ES-I3 (cell line): Measurements from ENCODE around the gene PRDX3.
"Not testable (repeated sequence)": the region's sequence is repeated elsewhere in the genome, so short reads cannot be mapped to it uniquely, and the experiment has no call there.

Experiments
- H3K36me3 ChIP-seq: 2 replicates; pipeline ENCODE4 v1.6.1; 2013; ENCODE audit warnings: mild to moderate bottlenecking, low read length, control low read depth, moderate library complexity; ENCODE audit not compliant: insufficient read depth
- H3K4me1 ChIP-seq: 2 replicates; pipeline ENCODE4 v1.6.1; 2013; ENCODE audit warnings: mild to moderate bottlenecking, control low read depth, low read length; ENCODE audit not compliant: insufficient read depth
- H3K9ac ChIP-seq: 2 replicates; pipeline ENCODE4 v1.6.1; 2013; ENCODE audit warnings: low read depth, mild to moderate bottlenecking, low read length, moderate library complexity
- H3K9me3 ChIP-seq: 2 replicates; pipeline ENCODE4 v1.6.1; 2013; ENCODE audit warnings: mild to moderate bottlenecking, low read length, moderate library complexity; ENCODE audit not compliant: control insufficient read depth, insufficient read depth

Gene PRDX3

GRCh38 chr10:119191881-119192280, 13.3 kb upstream of the PRDX3 start:
- Histone ChIP-seq H3K4me1 (no peaks in the 10 kb centered on the region; the same call in 1 of the 2 replicates), H3K9ac (no peak overlapping the region), H3K36me3 (no peaks in the 10 kb centered on the region), H3K9me3 (no peaks in the 10 kb centered on the region)

GRCh38 chr10:119190954-119191785, 12.6 kb upstream of the PRDX3 start:
- H3K9ac ChIP-seq: no peak overlapping the region
- H3K36me3 ChIP-seq: no peaks in the 10 kb centered on the region
- no peaks in the 10 kb centered on the region; the same call in 1 of the 2 replicates for H3K4me1 ChIP-seq
- H3K9me3 ChIP-seq: no peaks in the 10 kb centered on the region

GRCh38 chr10:119190353-119190752, 11.7 kb upstream of the PRDX3 start:
- H3K9me3 ChIP-seq: no peaks in the 10 kb centered on the region
- H3K36me3 ChIP-seq: no peaks in the 10 kb centered on the region
- no peaks in the 10 kb centered on the region; the same call in 1 of the 2 replicates for H3K4me1 ChIP-seq
- no peak overlapping the region for H3K9ac ChIP-seq

- H3K36me3 ChIP-seq: no peaks in the 10 kb centered on the region
- no peaks in the 10 kb centered on the region; the same call in 1 of the 2 replicates for H3K4me1 ChIP-seq
- no peak overlapping the region for H3K9ac ChIP-seq
- no peaks in the 10 kb centered on the region for H3K9me3 ChIP-seq
Measured at GRCh38 chr10:119189811-119190282, 11.2 kb upstream of the PRDX3 start.

- no peaks in the 10 kb centered on the region for H3K4me1 ChIP-seq
- no peak overlapping the region for H3K9ac ChIP-seq
- H3K36me3 ChIP-seq: no peaks in the 10 kb centered on the region
- no peaks in the 10 kb centered on the region for H3K9me3 ChIP-seq
Measured at GRCh38 chr10:119183664-119184412, 5.2 kb upstream of the PRDX3 start.

- H3K4me1 ChIP-seq, H3K9ac ChIP-seq, H3K36me3 ChIP-seq, H3K9me3 ChIP-seq: not testable (repeated sequence)
Measured at GRCh38 chr10:119180850-119181400, 2.3 kb upstream of the PRDX3 start.

GRCh38 chr10:119177708-119178371, 772 bp downstream of the PRDX3 start:
- Histone ChIP-seq H3K9ac (peak overlapping the region; percentile 81), H3K36me3 (peaks cover 17% of the 10 kb centered on the region), H3K9me3 (no peaks in the 10 kb centered on the region), H3K4me1 (no peaks in the 10 kb centered on the region)

GRCh38 chr10:119176166-119176565, 2.4 kb downstream of the PRDX3 start:
- no peaks in the 10 kb centered on the region for H3K4me1 ChIP-seq
- no peaks in the 10 kb centered on the region for H3K9me3 ChIP-seq
- peaks cover 21% of the 10 kb centered on the region for H3K36me3 ChIP-seq
- H3K9ac ChIP-seq: no peak overlapping the region

- Histone ChIP-seq H3K9me3 (no peaks in the 10 kb centered on the region), H3K4me1 (no peaks in the 10 kb centered on the region), H3K36me3 (peaks cover 28% of the 10 kb centered on the region), H3K9ac (no peak overlapping the region)
Measured at GRCh38 chr10:119174109-119174508, 4.5 kb downstream of the PRDX3 start.

- Histone ChIP-seq H3K4me1 (no peaks in the 10 kb centered on the region; the same call in 1 of the 2 replicates), H3K9ac (no peak overlapping the region), H3K36me3 (peaks cover 12% of the 10 kb centered on the region), H3K9me3 (no peaks in the 10 kb centered on the region)
Measured at GRCh38 chr10:119167041-119167440, 11.6 kb downstream of the PRDX3 start.

GRCh38 chr10:119166564-119166963, 12.0 kb downstream of the PRDX3 start:
- Histone ChIP-seq H3K4me1 (no peaks in the 10 kb centered on the region; the same call in 1 of the 2 replicates), H3K36me3 (peaks cover 12% of the 10 kb centered on the region), H3K9me3 (no peaks in the 10 kb centered on the region), H3K9ac (peak overlapping the region; percentile 78; the same call in 1 of the 2 replicates)

GRCh38 chr10:119166118-119166500, 12.5 kb downstream of the PRDX3 start:
- H3K4me1 ChIP-seq: no peaks in the 10 kb centered on the region; the same call in 1 of the 2 replicates
- H3K9me3 ChIP-seq: no peaks in the 10 kb centered on the region
- H3K36me3 ChIP-seq: peaks cover 12% of the 10 kb centered on the region
- peak overlapping the region; percentile 78 for H3K9ac ChIP-seq

GRCh38 chr10:119165171-119166117, 13.2 kb downstream of the PRDX3 start, which contains the start of gene SFXN4:
Gene SFXN4 (minus strand): TSS chr10:119165714. CDS start chr10:119165647, 67 bp downstream.
- Histone ChIP-seq H3K9ac (peak within 1 kb of the TSS; percentile 78), H3K4me1 (no peaks in the 10 kb centered on the region; the same call in 1 of the 2 replicates), H3K36me3 (peaks cover 12% of the 10 kb centered on the region), H3K9me3 (no peaks in the 10 kb centered on the region)
